OCI-LY3 (cell line): ENCODE measurements around the gene PSMC5.

Experiments
- CTCF ChIP-seq: fragments of 200-600, 300-600 bp; sonication (generic); IDR thresholded peaks from 2 replicates; pipeline ENCODE4 v1.5.1; 2014; ENCODE audit warnings: antibody characterized with exemption, low read length, low read depth
- EZH2phosphoT487 ChIP-seq: fragments of 200-600 bp; shearing (Covaris generic); IDR thresholded peaks from 2 replicates; pipeline ENCODE4 v1.6.1; 2018; ENCODE audit warnings: antibody characterized with exemption, mixed run types, low read depth

GRCh38 chr17:63832455-63832854, 5.2 kb downstream of the PSMC5 start:
- no peak for TF ChIP-seq CTCF
- TF ChIP-seq EZH2phosphoT487, result no peak
